Measurements from ENCODE around the gene UBE2J2.
A peak's percentile ranks its signal among the peaks of the same experiment; 100 is the strongest.

The UBE2J2 gene

GRCh38 chr1:1208713-1209433 lies 64.8 kb downstream of the UBE2J2 start:
- peak in 1 of 4 experiments; percentile 23 for DNase-seq

- no peak for DNase-seq
Measured at GRCh38 chr1:1207571-1207892, 66.1 kb downstream of the UBE2J2 start.

- DNase-seq, result no peak
Measured at GRCh38 chr1:1206966-1207531, 66.6 kb downstream of the UBE2J2 start.

GRCh38 chr1:1206376-1206965 lies 67.2 kb downstream of the UBE2J2 start, which contains the start of gene TNFRSF18:
Gene TNFRSF18, minus strand, starts transcription at chr1:1206592. Its CDS starts 21 bp downstream, at chr1:1206571.
- DNase-seq, result no peak

DNA sequence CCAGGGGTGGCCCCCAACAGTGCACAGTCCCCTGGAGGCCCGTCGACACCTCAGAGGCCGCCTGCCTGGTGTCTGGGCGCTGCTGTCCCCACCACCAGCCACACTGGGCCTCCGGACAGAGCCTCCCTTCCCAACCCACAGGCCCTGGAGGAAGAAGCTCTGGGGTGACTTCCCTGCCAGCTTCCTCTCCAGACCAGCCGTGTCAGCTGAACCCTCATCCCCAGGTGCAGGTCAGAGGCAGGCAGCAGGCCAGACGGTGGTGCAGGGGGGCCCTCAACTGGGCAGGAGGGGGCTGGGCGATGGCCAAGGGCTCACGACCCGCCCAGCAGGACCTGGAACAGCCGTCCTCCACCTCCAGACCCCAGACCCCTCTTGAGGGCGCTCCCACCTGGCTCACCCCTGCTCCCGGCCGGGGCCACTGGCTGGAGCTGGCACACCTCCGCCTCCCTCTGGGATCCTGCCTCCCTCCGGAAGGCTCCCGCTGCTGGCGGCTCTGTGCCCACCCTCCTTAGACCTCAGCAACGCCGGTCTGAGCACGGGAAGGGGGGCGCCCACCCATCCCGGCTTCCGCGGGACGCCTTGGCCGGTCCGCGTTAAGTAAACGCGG lies 67.8 kb downstream of the UBE2J2 start:
- no peak for DNase-seq

DNA sequence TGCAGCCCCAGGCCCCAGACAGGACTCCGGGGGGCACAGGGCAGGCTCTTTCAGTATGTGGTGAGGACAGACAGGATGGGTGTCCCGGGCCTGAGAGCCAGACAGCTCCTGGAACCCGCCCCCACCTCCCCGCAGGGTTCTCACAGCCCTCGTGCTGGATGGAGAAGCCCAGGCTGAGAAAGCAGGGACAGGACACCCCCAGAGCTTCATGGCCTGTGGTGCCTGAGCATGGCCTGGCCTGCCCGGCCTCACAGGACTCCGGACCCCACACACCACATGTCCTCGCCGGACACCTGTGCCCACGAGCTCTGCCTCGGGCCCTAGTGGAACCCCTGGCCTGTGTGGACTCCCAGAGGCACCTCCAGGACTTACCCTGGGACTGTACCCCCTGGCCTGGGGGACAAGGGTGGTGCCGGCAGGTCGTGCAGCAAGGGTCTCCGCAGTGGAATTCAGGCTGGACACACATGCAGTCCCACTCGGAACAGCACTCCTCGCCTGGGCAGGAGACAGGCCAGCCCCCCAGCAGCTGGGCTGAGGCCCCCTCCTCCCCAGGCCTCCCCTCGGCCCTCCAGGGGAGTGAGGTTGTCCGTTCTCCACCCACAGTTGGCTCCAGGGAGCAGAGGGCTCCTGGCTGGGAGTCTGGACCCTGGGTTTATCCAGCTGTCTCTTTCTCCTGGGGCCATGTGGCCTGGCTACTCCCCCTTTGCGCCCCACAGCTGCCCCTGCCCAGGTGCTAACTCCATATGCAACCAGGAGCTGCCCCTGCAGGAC lies 68.5 kb downstream of the UBE2J2 start:
- no peak for DNase-seq

GRCh38 chr1:1204425-1204920 lies 69.2 kb downstream of the UBE2J2 start:
- no peak for DNase-seq
